Measurements from ENCODE around the gene P2RX5.

P2RX5 gene

DNA sequence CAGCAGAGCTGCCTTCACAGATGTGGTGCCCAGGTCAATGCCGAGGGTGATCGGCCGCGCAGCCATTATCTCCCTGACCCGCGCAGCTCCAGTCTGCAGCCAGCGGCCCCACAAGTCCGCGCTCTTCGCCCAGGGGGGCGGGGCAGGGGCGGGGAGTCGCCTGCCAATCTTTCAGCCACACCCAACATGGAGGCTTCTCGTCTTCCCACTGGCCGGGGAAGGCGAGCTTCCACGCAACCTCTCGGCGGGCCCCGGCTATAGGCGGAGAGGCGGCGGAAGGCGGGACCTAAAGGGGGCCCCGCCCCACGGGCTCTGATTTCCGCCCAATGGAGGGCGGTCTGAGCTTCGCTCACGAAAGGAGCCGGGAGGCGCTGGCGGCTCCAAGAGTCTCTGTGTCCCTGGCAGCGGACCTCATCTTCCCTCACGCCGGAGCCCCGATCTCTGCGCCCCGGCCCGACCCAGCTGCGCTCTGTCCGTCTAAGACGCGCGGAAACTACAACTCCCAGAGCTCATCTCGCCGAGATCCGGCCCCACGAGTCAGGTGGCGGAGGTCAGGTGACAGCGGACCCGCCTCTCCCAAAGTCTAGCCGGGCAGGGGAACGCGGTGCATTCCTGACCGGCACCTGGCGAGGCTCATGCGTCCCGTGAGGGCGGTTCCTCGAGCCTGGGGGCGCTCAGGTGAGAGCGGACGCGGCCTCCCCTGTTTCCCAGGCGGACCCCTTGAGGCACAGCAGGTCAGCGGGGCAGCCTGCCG, 59.6 kb downstream of the P2RX5 start, which contains the start of the genes CTNS and SHPK (continued):
- no peak for TF ChIP-seq ZFP3 (tag by site-specific recombination; IDR thresholded peaks at IDR 0.05; ENCODE audit: low read depth)
- TF ChIP-seq ZNF366 (tag by site-specific recombination; conservative IDR thresholded peaks at IDR 0.05) = no peak
- TF ChIP-seq ZBTB11 (tag by site-specific recombination; conservative IDR thresholded peaks at IDR 0.05; ENCODE audit: low read depth) = peak; percentile 61; the same call in 1 of the 2 replicates
- TF ChIP-seq ZNF10 (tag by site-specific recombination; IDR thresholded peaks at IDR 0.05) = 0 out of 2 replicates have a peak, but pooled peaks have one; percentile 50
- TF ChIP-seq KLF17 (tag by site-specific recombination; IDR thresholded peaks at IDR 0.05) = peak; percentile 67
- peak; percentile 97 for TF ChIP-seq KLF16 (tag by site-specific recombination; IDR thresholded peaks at IDR 0.05)
- peak; percentile 8; the same call in 1 of the 2 replicates for TF ChIP-seq TSHZ1 (tag by site-specific recombination; IDR thresholded peaks at IDR 0.05; ENCODE audit: borderline replicate concordance)
- TF ChIP-seq KLF10 (tag by site-specific recombination; IDR thresholded peaks at IDR 0.05) = peak; percentile 91
- peak; percentile 97 for TF ChIP-seq KLF9 (tag by site-specific recombination; IDR thresholded peaks at IDR 0.05; ENCODE audit: low read depth)
- no peak for TF ChIP-seq TCF7L2 (IDR thresholded peaks at IDR 0.05; ENCODE audit: borderline replicate concordance, low read depth, low read length)
- TF ChIP-seq ZNF354C (tag by site-specific recombination; IDR thresholded peaks at IDR 0.05; ENCODE audit: borderline replicate concordance, low read depth) = no peak
- no peak for TF ChIP-seq ZNF548 (tag by site-specific recombination; IDR thresholded peaks at IDR 0.05)
- 0 out of 2 replicates have a peak, but pooled peaks have one; percentile 46 for TF ChIP-seq ZNF391 (tag by site-specific recombination; IDR thresholded peaks at IDR 0.05; ENCODE audit: borderline replicate concordance, low read depth)
- no peak for TF ChIP-seq ZNF585B (tag by site-specific recombination; IDR thresholded peaks at IDR 0.05)
- no peak for TF ChIP-seq ZNF19 (tag by site-specific recombination; IDR thresholded peaks at IDR 0.05; ENCODE audit: low read depth)
- TF ChIP-seq YY2 (tag by site-specific recombination; IDR thresholded peaks at IDR 0.05) = peak; percentile 58; the same call in 1 of the 2 replicates
- peak; percentile 86 for TF ChIP-seq ZSCAN30 (tag by site-specific recombination; IDR thresholded peaks at IDR 0.05)
- TF ChIP-seq ZNF692 (tag by site-specific recombination; IDR thresholded peaks at IDR 0.05) = peak; percentile 50
- TF ChIP-seq, protein P1, sequence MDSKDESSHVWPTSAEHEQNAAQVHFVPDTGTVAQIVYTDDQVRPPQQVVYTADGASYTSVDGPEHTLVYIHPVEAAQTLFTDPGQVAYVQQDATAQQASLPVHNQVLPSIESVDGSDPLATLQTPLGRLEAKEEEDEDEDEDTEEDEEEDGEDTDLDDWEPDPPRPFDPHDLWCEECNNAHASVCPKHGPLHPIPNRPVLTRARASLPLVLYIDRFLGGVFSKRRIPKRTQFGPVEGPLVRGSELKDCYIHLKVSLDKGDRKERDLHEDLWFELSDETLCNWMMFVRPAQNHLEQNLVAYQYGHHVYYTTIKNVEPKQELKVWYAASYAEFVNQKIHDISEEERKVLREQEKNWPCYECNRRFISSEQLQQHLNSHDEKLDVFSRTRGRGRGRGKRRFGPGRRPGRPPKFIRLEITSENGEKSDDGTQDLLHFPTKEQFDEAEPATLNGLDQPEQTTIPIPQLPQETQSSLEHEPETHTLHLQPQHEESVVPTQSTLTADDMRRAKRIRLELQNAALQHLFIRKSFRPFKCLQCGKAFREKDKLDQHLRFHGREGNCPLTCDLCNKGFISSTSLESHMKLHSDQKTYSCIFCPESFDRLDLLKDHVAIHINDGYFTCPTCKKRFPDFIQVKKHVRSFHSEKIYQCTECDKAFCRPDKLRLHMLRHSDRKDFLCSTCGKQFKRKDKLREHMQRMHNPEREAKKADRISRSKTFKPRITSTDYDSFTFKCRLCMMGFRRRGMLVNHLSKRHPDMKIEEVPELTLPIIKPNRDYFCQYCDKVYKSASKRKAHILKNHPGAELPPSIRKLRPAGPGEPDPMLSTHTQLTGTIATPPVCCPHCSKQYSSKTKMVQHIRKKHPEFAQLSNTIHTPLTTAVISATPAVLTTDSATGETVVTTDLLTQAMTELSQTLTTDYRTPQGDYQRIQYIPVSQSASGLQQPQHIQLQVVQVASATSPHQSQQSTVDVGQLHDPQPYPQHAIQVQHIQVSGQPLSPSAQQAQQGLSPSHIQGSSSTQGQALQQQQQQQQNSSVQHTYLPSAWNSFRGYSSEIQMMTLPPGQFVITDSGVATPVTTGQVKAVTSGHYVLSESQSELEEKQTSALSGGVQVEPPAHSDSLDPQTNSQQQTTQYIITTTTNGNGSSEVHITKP (tag by site-specific recombination; IDR thresholded peaks at IDR 0.05) = peak; percentile 84

All from HEK293 (cell line).